ENCODE results near the gene MYO9B. TPM values are rescaled to one million over a fixed set of nuclear protein-coding genes. Genes with fewer than 3 reads are reported as not detected.

The MYO9B gene
- total RNA-seq, 1 donor from 2014 or later = 137 TPM

GRCh38 chr19:17074634-17075034 is 943 bp upstream of the MYO9B start:
- ATAC-seq (no peak), DNase-seq (no peak)
- H3K4me1 ChIP-seq = peaks cover 41% of the 10 kb centered on the region
- peak overlapping the region; percentile 72 for H3K4me3 ChIP-seq
- no peaks in the 10 kb centered on the region for H3K9me3 ChIP-seq
- intact Hi-C loops (cut with DNase I) = no loop called here
- peaks cover 9% of the 10 kb centered on the region for H3K36me3 ChIP-seq
- H3K27ac ChIP-seq = peak overlapping the region; percentile 75
- H3K27me3 ChIP-seq = no peaks in the 10 kb centered on the region
- no peak for TF ChIP-seq CTCF (IDR thresholded peaks at IDR 0.05)

- Histone ChIP-seq H3K9me3 (no peaks in the 10 kb centered on the region), H3K4me3 (peak overlapping the region; percentile 66), H3K27me3 (no peaks in the 10 kb centered on the region), H3K36me3 (peaks cover 6% of the 10 kb centered on the region), H3K4me1 (peaks cover 52% of the 10 kb centered on the region), H3K27ac (peak overlapping the region; percentile 55)
- no peak for TF ChIP-seq CTCF (IDR thresholded peaks at IDR 0.05)
- intact Hi-C loops (cut with DNase I) = no loop called here
- ATAC-seq (no peak), DNase-seq (peak; percentile 78)
Observed at GRCh38 chr19:17075864-17076542, 426 bp downstream of the MYO9B start.

GRCh38 chr19:17076543-17076991 is 990 bp downstream of the MYO9B start:
- H3K4me1 ChIP-seq = peaks cover 57% of the 10 kb centered on the region
- no peak for DNase-seq

GRCh38 chr19:17077447-17078028 is 2.0 kb downstream of the MYO9B start:
- intact Hi-C loops (cut with DNase I) = no loop called here
- Histone ChIP-seq H3K9me3 (no peaks in the 10 kb centered on the region), H3K4me1 (peaks cover 64% of the 10 kb centered on the region), H3K27me3 (no peaks in the 10 kb centered on the region), H3K4me3 (peak overlapping the region; percentile 66), H3K27ac (peak overlapping the region; percentile 55), H3K36me3 (no peaks in the 10 kb centered on the region)
- TF ChIP-seq CTCF (IDR thresholded peaks at IDR 0.05) = no peak
- ATAC-seq (no peak), DNase-seq (no peak)

More at GRCh38 chr19:17076543-17076991, 990 bp downstream of the MYO9B start:
- Histone ChIP-seq H3K36me3 (peaks cover under 1% of the 10 kb centered on the region), H3K27ac (peak overlapping the region; percentile 55), H3K4me3 (peak overlapping the region; percentile 66), H3K27me3 (no peaks in the 10 kb centered on the region), H3K9me3 (no peaks in the 10 kb centered on the region)
- no peak for ATAC-seq
- TF ChIP-seq CTCF (IDR thresholded peaks at IDR 0.05) = no peak
- intact Hi-C loops (cut with DNase I) = no loop called here

GRCh38 chr19:17078036-17078919 is 2.7 kb downstream of the MYO9B start:
- peak; percentile 81 for DNase-seq
- peaks cover 66% of the 10 kb centered on the region for H3K4me1 ChIP-seq
- no peaks in the 10 kb centered on the region for H3K9me3 ChIP-seq
- TF ChIP-seq CTCF (IDR thresholded peaks at IDR 0.05) = no peak
- H3K4me3 ChIP-seq = no peak overlapping the region
- ATAC-seq = no peak
- H3K36me3 ChIP-seq = no peaks in the 10 kb centered on the region
- intact Hi-C loops (cut with DNase I) = no loop called here
- no peaks in the 10 kb centered on the region for H3K27me3 ChIP-seq
- H3K27ac ChIP-seq = no peak overlapping the region
